Epithelial cell of prostate (primary cell): ENCODE results near the gene TNK2.
"Not testable (repeated sequence)": the region's sequence is repeated elsewhere in the genome, so short reads cannot be mapped to it uniquely, and the experiment has no call there.

Source experiments
- DNase-seq: peaks from one replicate; pipeline ENCODE4 v3.0.0-alpha.2; 2011; ENCODE audit warnings: low read depth, low spot score
- H3K27ac ChIP-seq: fragments of 450-650 bp; 2 replicates; pipeline ENCODE4 v1.5.1; 2017; ENCODE audit warnings: mild to moderate bottlenecking

The TNK2 gene

DNA sequence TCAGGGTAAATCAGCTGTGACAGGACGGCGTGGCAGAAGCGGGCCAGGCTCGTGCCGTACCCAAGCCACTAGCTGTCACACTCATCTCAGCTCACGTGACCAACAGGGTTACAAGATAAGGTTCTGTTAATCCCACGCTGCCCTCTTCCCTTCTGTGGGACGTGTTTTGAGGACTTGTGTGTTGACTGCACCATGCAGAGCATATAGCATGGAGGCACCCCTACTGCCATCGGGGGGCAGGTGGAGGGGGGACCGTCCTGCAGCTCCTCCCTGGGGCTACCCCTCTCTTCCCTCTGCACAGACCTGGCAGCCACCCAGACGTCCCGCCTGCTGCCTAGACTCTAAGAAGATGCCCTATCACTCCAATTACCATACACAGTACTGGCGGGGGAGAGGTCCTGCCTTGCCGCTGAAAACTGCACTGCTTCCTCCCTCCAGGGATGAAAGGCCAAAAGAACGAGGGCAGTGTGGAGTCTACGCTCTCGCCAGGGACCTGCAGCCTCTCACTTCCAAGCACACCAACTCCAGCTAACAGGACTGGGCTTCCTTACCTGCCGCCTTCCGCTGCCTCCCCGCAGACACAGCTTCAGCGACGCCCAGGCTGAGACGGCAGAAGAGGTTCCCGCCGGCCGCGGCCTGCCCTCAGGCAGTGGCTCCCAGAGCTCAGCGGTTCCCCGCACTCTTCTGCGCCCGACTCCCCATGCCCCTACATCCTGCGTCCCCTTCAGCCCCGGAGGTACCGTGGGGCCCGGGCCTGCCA lies at the start of gene TNK2:
Gene TNK2 (minus strand): TSS at position 618 of the 760 bp plus-strand sequence. CDS start 19,963 bp downstream, outside the sequence.
- peak within 1 kb of the TSS; percentile 57 for H3K27ac ChIP-seq

GRCh38 chr3:195956577-195956976 lies 48.2 kb upstream of the TNK2 start:
- H3K27ac ChIP-seq, result no peak overlapping the region
- no peak for DNase-seq

More for the DNA sequence above, at the start of gene TNK2:
- DNase-seq, result no peak

GRCh38 chr3:195955416-195955841 lies 47.1 kb upstream of the TNK2 start:
- not testable (repeated sequence) for DNase-seq, H3K27ac ChIP-seq

- DNase-seq, H3K27ac ChIP-seq: not testable (repeated sequence)
Observed at GRCh38 chr3:195954752-195955119, 46.4 kb upstream of the TNK2 start.

DNA sequence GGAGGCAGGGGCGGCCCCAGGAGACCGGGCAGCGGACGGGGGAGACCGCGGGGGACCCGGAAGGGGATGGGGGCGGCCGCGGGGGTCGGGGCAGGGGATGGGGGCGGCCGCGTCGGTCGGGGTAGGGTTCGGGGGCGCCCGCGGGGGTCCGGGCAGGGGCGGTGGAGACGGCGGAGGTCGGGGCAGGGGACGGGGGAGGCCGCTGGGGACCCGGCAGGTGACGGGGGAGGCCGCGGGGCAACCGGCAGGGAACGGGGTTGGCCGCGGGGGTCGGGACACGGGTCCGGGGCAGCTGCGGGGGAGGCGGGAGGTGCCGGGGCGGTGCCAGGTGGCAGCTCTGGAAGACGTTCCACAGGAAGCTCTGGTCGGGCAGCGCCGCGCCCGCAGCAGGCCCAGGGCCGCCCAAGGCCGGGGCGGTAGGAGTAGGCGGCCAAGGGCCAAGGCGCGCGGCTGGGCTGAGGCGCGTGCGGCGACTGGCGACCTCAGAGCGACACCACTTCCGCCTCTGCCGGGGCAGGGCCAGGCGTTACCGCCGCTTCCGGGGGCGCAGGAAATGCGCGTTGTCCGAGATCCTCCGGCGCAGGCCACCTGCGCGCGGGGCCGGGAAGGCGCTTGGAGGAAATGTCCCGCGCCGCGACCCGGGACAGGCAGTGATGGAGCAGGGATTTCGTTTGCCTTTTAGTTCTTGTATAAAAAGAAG lies 45.9 kb upstream of the TNK2 start:
- H3K27ac ChIP-seq, result not testable (repeated sequence)
- peak; percentile 22 for DNase-seq

DNA sequence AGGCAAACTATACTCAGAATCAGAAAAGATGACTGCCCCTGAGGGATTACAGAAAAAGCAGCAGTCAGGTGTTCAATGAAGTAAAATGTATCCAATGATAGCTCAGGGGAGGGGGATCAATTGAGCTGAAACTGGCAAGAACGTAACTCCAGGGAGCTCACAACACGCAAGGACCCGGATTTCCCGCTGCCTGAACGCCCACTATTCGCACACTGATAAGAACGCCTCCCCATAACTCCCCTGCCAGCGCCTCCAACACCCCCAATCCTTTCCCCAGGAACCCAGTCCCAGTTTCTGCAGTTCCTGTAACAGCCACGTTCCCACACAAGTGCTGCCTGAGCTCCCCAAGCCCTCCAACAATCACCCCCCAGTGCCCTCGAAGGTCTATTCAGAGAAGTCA lies 44.2 kb upstream of the TNK2 start:
- not testable (repeated sequence) for DNase-seq, H3K27ac ChIP-seq

DNA sequence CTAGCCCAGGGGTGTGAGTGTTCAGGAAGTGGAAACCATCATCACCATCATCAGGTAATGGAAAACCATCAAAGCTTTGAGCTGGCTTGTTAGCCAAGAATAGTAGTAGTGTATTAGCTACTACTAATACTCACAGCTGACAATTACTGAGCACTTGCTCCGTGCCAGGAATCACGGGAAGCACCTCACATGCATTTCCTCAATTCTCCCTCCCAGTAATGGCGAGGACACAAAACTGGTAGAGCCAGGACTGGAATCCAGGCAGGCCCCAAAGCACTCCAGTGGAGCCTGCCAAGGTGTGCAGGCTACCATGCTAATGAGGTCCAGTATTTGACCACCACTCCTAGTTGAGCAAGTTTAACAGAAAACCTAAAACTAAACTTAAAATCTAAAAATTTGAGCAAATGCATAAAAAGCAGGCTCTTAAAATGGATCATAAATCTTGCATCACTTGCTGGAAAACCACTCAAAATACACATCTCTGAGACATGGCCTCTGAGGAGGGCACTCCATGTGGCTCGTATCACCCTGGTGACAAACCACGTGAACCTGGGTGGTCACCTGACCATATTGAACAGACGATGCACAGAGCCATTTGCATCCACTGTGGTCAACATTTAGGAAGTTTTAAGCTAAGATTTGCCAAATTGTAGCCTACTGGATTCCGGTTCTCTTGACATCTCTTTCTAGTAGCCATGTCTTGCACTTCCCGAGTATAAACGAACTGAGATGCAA lies 43.3 kb upstream of the TNK2 start:
- not testable (repeated sequence) for H3K27ac ChIP-seq, DNase-seq

DNA sequence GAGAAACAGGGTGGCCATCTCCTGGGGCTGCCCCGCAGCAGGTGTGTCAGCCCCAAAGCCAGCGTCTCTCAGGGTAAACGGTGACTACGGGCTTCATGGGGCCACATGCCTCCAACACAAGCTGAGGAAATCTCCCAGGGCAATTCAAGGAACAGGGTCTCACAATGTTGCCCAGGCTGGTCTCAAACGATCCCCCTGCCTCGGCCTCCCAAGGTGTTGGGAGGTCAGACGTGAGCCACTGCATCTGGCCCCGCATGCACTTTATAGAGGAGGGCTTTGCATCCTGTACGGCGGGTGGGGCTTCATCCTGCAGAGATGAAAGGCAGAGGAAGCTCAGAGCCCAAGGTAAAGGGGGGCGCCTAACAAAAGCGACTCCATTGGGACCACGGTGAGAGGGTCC lies 42.4 kb upstream of the TNK2 start:
- not testable (repeated sequence) for DNase-seq, H3K27ac ChIP-seq

DNA sequence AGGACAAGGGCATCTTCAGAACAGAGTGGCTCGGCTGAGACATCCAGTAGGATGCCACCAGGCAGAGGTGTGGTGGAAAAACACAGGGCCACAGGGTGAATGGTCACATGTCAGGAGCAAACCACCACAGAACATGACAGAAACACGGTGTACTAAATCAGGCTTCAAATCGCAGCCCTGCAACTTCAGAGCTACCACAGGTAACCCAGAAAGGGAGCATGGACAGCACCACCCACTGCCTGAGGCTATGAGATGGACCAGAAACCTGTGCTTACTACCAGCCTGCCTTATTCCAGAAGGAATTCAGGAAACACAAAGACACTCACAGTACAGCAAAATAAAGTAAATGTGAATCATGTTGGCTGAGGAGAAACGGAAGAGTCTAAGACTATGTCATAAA lies 41.8 kb upstream of the TNK2 start:
- not testable (repeated sequence) for DNase-seq, H3K27ac ChIP-seq

- DNase-seq, result not testable (repeated sequence)
Observed at GRCh38 chr3:195946910-195947699, 38.8 kb upstream of the TNK2 start.

DNA sequence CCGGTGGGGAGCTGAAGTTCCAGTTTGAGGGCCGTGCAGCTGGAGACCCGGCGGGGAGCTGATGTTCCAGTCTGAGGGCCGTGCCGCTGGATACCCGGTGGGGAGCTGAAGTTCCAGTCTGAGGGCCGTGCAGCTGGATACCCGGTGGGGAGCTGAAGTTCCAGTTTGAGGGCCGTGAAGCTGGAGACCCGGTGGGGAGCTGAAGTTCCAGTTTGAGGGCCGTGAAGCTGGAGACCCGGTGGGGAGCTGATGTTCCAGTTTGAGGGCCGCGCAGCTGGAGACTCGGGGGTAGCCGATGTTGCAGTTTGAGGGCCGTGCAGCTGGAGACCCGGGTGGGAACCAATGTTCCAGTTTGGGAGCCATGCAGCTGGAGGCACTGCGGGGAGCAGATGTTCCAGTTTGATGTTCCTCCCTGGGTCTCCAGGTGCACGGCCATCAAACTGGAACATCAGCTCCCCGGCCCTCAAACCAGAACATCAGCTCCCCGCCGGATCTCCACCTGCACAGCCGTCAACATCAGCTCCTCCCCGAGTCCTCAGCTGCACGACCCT lies 33.0 kb upstream of the TNK2 start:
- H3K27ac ChIP-seq, result not testable (repeated sequence)

More at GRCh38 chr3:195946910-195947699, 38.8 kb upstream of the TNK2 start:
- H3K27ac ChIP-seq, result not testable (repeated sequence)

GRCh38 chr3:195940806-195941205 lies 32.5 kb upstream of the TNK2 start:
- H3K27ac ChIP-seq, DNase-seq: not testable (repeated sequence)

More for the DNA sequence above, 33.0 kb upstream of the TNK2 start:
- DNase-seq, result not testable (repeated sequence)

- DNase-seq, H3K27ac ChIP-seq: not testable (repeated sequence)
Observed at GRCh38 chr3:195939526-195940470, 31.4 kb upstream of the TNK2 start.

GRCh38 chr3:195933044-195933430 lies 24.7 kb upstream of the TNK2 start:
- H3K27ac ChIP-seq, DNase-seq: not testable (repeated sequence)

DNA sequence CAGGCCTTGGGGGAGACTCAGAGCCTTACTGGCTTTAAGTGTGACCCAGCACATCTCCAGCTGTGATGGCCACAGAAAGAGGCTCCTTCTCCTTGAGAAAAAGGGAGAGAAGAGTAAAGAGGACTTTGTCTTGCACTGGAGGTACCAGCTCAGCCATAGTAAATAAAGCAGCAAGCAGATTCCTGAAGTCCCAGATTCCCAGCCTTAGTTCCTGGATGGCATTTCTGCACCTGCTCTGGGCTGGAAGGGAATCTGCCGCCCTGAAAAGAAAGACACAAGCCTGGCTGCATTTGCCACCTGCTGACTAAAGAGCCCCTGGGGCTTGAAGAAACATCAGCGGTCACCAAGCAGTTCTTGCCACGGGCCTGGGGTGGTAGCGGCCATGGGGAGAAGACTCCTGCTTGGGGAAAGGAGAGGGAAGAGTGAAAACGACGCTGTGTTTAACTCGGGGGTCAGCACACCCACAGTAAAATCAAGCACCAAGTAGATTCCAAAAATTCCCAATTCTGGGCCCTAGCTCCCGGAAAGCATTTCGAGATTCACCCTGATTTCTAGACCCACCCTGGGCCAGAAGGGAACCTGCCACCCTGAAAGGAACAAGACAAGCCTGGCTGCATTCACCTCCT lies 24.2 kb upstream of the TNK2 start:
- no peak for DNase-seq
- no peak overlapping the region for H3K27ac ChIP-seq

DNA sequence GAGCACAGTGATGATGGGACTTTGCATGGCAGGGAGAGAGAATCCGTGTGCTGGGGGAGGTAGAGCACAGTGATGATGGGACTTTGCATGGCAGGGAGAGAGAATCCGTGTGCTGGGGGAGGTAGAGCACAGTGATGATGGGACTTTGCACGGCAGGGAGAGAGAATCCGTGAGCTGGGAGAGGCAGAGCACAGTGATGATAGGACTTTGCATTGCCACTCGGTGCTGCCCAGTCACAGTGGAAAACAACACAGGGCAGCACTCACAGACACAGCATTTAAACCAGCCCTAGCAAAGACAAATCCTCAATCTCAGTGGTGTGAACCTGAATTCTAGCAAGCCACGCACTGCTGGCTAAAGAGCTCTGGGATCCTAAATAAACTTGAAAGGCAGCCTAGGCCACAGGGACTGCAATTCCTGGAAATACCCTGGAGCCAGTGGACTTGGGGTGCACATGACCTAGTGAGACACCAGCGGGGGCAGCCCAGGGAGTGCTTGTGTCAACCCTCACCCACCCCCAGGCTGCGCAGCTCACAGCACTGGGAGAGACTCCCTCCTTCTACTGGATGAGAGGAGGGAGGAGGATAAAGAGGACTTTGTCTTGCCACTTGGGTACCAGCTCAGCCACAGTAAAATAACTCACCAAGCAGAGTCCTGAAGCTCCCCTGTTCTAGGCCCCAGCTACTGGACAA lies 23.4 kb upstream of the TNK2 start:
- no peak overlapping the region for H3K27ac ChIP-seq
- no peak for DNase-seq

GRCh38 chr3:195929452-195929851 lies 21.1 kb upstream of the TNK2 start:
- H3K27ac ChIP-seq, result no peak overlapping the region
- DNase-seq, result no peak
